Upper lobe of right lung (tissue), 1 donor: ENCODE results near the gene OSBPL6. TPM values are rescaled to one million over a fixed set of nuclear protein-coding genes. Genes with fewer than 3 reads are reported as not detected.

Source experiments
- ATAC-seq: fragments of 200-7000 bp; cut with Tn5 transposase; one replicate; pipeline ENCODE4 v1.9.1; 2020; ENCODE audit warnings: mild to moderate bottlenecking, moderate library complexity
- DNase-seq: peaks from one replicate; pipeline ENCODE4 v3.0.0-alpha.2; 2020
- H3K27ac ChIP-seq: fragments of 200-600 bp; one replicate; pipeline ENCODE4 v1.8.0; 2022
- H3K27me3 ChIP-seq: fragments of 200-600 bp; one replicate; pipeline ENCODE4 v1.8.0; 2022; ENCODE audit warnings: mild to moderate bottlenecking
- H3K36me3 ChIP-seq: fragments of 200-600 bp; one replicate; pipeline ENCODE4 v1.8.0; 2022
- H3K4me1 ChIP-seq: fragments of 200-600 bp; one replicate; pipeline ENCODE4 v1.8.0; 2022
- H3K4me3 ChIP-seq: fragments of 200-600 bp; one replicate; pipeline ENCODE4 v1.8.0; 2022; ENCODE audit warnings: mild to moderate bottlenecking
- H3K9me3 ChIP-seq: fragments of 200-600 bp; one replicate; pipeline ENCODE4 v1.8.0; 2022
- intact Hi-C: fragments of 100-400 bp; cut with DNase I; formaldehyde crosslinking; loops from one replicate; pipeline ENCODE4 v1.11.0; 2022
- total RNA-seq: library from RNA; stranded (reverse); fragmentation: NEBNext Ultra II Directional; extraction: Animal tissue kit (Norgen Biotek cat#: 25700); gene quantifications from one replicate; pipeline ENCODE4 v1.2.1, GENCODE V29; 2021
- TF ChIP-seq, protein P1 (sequence below): fragments of 200-600 bp; IDR thresholded peaks from one replicate; pipeline ENCODE4 v1.8.0; 2022; ENCODE audit warnings: antibody characterized with exemption
- donor health status: DM: no; HTN: yes; CAD: no; lungs with severe emphysema.

The OSBPL6 gene
- total RNA-seq, 1 donor from 2014 or later: 2.6 TPM

DNA sequence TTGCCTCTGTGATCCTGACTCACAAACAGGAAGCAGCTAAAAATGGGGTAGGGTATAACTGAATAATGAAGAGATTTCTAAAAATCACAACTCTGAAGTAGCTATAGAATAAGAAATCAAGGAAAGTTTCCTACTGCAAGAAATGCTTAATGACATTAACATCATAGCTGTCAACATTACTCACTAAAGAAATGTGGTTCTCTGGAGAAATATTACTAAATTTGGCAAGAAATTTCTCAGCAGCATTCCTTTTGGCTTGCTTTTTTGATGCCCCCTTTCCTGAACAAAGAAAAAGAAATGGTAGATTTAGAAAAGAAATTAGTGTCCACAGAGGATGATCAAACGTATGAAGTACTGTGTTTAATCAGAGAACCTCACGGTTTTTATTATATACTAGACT lies 247.1 kb downstream of the OSBPL6 start:
- TF ChIP-seq, protein P1, sequence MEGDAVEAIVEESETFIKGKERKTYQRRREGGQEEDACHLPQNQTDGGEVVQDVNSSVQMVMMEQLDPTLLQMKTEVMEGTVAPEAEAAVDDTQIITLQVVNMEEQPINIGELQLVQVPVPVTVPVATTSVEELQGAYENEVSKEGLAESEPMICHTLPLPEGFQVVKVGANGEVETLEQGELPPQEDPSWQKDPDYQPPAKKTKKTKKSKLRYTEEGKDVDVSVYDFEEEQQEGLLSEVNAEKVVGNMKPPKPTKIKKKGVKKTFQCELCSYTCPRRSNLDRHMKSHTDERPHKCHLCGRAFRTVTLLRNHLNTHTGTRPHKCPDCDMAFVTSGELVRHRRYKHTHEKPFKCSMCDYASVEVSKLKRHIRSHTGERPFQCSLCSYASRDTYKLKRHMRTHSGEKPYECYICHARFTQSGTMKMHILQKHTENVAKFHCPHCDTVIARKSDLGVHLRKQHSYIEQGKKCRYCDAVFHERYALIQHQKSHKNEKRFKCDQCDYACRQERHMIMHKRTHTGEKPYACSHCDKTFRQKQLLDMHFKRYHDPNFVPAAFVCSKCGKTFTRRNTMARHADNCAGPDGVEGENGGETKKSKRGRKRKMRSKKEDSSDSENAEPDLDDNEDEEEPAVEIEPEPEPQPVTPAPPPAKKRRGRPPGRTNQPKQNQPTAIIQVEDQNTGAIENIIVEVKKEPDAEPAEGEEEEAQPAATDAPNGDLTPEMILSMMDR: no peak
- H3K4me3 ChIP-seq: no peak overlapping the region
- no peaks in the 10 kb centered on the region for H3K27me3 ChIP-seq
- peaks cover 98% of the 10 kb centered on the region for H3K36me3 ChIP-seq
- ATAC-seq (no peak), DNase-seq (no peak)
- intact Hi-C loops: no loop called here
- H3K9me3 ChIP-seq: no peaks in the 10 kb centered on the region
- H3K27ac ChIP-seq: no peak overlapping the region
- H3K4me1 ChIP-seq: no peaks in the 10 kb centered on the region

DNA sequence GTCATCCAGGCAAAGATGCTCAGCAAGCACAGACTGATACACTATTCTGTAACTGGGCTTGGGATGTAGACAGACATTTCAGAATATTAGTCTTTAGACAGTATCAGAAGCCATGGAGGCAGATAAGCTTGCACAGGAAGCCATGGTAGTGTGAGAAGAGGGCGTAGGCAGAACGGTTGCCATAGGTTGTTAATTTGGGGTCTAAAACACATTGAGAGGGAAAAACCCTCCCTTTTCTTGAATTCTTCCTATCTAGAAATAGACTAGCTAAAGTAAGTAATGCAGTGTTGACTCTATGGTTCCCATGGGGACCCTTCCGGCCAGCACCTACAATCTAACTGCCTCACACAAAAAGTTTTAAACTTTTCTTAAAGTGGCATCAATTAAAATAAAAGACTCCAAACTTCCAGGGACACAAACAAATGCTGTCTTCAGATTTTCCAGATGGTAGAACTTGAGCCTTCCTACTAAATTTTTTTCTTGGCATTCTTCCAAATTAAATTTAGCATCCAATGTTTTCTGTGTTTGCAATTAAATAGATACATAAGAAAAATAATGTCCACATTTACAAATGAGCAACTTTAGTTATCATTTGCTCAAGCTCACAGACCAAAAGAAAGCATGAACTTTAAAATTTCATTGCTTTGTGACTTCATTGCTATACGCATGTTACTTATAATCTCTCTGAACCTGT lies 254.8 kb downstream of the OSBPL6 start:
- TF ChIP-seq, protein P1: no peak
- ATAC-seq: no peak
- H3K27me3 ChIP-seq: no peaks in the 10 kb centered on the region
- H3K9me3 ChIP-seq: no peaks in the 10 kb centered on the region
- peak overlapping the region; percentile 98 for H3K27ac ChIP-seq
- peaks cover 21% of the 10 kb centered on the region for H3K4me1 ChIP-seq
- DNase-seq: no peak
- peaks cover 43% of the 10 kb centered on the region for H3K36me3 ChIP-seq
- intact Hi-C loops: no loop called here
- peak overlapping the region; percentile 85 for H3K4me3 ChIP-seq

DNA sequence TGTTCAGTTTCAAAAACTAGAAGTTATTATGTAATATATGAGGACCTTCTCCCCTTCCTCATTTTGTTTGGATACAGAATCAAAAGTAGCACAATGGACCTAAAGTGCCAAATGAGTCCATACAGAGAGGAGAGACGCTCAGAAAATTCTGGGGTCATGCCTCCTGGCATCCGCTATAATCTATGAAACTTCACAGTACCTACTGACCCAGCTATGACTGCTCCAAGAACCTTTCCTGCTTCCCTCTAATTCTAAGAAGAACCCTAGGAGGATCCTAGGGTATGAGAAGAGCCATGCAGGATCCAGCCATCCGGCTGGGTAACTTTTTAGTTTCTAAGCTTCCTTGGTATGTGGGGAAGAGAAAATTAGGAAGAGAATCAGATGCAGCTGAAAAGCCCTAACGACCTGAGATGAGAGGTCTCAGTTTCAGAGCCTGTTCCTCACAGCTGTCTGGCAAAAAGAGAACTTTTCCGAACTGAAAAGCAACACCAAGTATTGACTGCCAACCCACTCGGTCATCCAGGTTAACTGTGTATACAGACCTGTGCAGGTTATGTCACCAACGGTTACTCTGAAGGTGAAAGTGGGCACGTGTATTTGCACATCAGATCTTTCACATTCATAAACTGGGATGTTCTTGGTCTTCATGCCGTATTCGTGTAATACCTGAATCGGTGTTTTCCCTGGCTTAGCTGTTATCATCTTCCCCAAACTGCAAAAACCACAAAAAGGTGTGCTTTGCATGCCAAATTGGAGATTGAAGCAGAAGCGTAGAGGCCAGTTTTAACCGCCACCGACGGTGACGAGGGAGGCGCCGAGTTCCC lies 255.6 kb downstream of the OSBPL6 start:
- H3K27ac ChIP-seq: peak overlapping the region; percentile 98
- peak overlapping the region; percentile 85 for H3K4me3 ChIP-seq
- no peaks in the 10 kb centered on the region for H3K27me3 ChIP-seq
- DNase-seq (no peak), ATAC-seq (no peak)
- H3K36me3 ChIP-seq: peaks cover 35% of the 10 kb centered on the region
- no peaks in the 10 kb centered on the region for H3K9me3 ChIP-seq
- TF ChIP-seq, protein P1: no peak
- peaks cover 21% of the 10 kb centered on the region for H3K4me1 ChIP-seq
- intact Hi-C loops: no loop called here

DNA sequence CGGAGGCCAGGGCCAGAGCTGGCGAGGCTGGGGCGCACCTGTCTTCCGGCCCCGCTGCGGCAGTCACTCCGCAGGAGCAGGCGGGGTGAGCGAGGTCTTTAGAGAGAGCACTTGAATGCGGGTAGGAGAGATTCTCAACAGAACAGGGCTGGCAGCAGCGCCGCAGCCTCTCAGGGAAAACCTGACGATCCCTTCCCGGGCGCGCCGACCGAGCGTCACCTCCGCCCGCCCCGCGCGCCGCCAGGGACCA lies 256.1 kb downstream of the OSBPL6 start:
- Histone ChIP-seq H3K9me3 (no peaks in the 10 kb centered on the region), H3K27ac (peak overlapping the region; percentile 98), H3K36me3 (peaks cover 30% of the 10 kb centered on the region), H3K4me1 (peaks cover 21% of the 10 kb centered on the region), H3K27me3 (no peaks in the 10 kb centered on the region), H3K4me3 (peak overlapping the region; percentile 85)
- DNase-seq (no peak), ATAC-seq (no peak)
- TF ChIP-seq, protein P1: no peak
- intact Hi-C loops: no loop called here

DNA sequence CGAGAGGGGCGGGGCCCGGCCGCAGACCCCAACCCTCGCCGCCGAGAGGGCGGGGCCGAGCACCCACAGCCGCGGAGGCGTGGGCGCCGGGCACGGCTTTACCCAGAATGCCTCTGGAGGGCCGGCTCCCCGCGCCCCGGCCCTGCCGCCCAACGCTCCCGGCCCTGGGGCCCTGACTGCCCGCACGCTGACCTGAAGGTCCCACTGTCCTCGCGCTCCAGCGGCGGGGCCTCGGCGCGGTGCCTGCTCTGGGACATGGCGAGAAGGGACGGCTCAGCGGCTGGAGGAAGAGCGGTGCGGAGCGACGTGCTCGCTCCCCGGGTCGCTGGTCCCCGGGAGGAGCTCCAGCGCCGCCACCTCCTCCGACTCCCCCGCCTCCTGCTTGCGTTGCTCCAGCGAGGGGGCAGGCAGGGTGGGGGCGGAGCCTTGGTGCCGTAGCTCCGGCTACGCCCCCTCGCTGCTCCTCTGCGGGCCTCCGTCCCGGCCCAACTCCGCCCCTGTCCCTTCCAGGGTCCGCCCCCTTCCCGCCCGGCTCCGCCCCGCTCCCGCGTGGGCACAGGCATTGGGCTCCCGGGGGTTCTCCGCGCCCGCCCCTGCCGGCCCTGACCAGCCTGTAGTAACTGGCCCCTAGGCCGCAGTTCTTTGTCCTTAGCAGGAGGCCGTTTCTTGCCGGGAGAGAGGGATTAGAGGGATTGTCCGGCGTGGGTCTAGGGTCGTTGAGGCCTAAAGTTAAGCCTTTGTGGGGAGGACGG lies 256.6 kb downstream of the OSBPL6 start, which contains the start of the genes PJVK and PRKRA:
Gene PJVK, plus strand, starts transcription at position 605 of the 752 bp plus-strand sequence. CDS start 2,032 bp downstream, outside the sequence.
Gene PRKRA, minus strand, starts transcription at position 402 of the 752 bp plus-strand sequence. Its CDS starts 145 bp downstream, at position 257.
- H3K27me3 ChIP-seq: no peaks in the 10 kb centered on the region
- intact Hi-C loops: no loop called here
- no peaks in the 10 kb centered on the region for H3K9me3 ChIP-seq
- DNase-seq (peak; percentile 100), ATAC-seq (peak; percentile 98)
- H3K4me3 ChIP-seq: peak within 1 kb of the TSS; percentile 85
- TF ChIP-seq, protein P1: no peak
- peaks cover 25% of the 10 kb centered on the region for H3K36me3 ChIP-seq
- H3K27ac ChIP-seq: peak within 1 kb of the TSS; percentile 98
- H3K4me1 ChIP-seq: peaks cover 21% of the 10 kb centered on the region
